ENCODE measurements around the gene MRPL16.
"Not testable (repeated sequence)": the region's sequence is repeated elsewhere in the genome, so short reads cannot be mapped to it uniquely, and the experiment has no call there.

The MRPL16 gene

DNA sequence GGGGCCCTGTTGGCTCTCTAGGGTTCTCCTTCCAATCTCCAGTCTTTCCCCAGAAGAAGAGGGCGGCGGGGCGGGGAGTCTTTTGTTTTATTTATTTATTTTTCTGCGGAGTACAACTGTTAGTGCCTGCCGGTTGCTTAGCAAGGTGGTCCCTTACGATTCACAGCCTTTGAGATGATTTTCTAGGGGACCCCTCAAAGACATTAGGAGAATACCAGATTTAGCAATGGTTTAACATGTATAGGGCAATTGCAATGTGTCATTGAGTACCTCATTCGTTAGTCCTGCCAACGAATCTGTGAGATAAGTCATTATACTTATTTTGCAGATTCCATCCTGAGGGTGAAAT is 307 bp upstream of the MRPL16 start:
- DNase-seq, result no peak

DNA sequence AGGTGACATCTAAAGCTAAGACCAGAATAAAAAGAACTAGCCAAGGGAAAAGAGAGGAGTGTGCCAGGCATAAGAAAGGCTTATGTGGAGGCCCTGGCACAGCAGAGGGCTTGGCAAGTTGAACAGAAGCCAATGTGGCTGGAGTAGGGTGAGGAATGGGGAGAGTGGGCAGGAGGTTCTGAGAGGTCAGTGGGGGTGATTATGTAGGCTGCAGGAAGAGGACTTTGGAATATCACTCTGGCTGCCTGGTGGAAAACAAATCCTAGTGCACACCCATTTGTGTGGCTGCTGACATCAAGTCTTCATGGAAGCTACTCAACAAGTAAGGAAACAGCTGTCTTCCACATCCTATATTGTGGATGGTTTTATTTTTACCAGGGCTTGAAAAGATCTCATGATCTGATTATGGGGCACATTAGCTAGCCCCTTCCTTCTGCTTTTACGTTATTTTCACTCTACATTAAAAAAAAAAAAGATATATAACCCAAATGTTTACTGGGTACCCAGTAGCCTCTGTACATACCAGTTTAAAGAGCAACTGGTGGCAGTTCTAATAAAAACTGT is 3.4 kb downstream of the MRPL16 start:
- DNase-seq, result no peak

DNA sequence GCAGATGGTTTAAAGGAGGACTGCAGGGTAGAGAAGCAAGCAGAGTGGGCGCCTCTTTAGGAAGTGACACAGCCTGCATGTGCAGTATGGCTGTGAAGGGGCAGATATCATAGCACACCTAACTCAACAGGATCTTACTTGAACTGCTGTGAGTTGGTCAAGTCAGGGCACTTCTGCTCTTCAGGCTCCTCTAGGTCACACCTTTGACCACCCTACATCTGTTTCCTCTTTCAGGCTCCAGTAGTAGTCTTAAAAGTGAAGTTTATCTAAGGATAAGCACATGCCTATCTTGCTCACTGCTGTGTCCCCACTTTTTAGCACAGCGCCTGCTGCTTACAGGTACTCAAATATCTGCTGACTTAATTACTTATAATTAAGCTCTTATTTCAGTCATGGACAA is 6.5 kb downstream of the MRPL16 start:
- DNase-seq, result no peak

DNA sequence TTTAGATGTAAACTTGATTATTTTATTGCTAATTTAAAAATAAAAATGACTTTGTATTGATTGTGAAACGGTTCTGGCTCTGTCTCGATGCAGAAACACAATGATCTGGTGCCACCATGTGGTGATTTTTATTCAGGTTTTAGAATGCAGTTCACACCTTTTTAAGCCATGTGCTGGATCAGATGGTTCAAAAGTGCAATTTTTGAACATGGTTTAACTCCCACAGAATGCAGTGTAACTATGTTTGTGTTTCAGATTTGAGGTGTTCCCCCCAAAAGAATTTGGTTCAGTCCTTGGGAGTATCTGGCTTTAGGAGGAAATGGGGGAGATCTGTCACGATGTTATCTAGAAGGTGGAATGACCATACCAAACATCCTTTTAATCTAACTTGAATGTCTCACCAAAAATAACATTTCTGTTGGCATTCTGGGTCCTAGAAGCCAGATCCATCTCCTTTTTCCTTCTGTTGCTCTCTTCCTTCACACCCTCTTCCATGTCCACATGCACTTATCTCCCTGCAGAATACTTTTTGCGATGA is 7.9 kb downstream of the MRPL16 start:
- DNase-seq, result no peak

DNA sequence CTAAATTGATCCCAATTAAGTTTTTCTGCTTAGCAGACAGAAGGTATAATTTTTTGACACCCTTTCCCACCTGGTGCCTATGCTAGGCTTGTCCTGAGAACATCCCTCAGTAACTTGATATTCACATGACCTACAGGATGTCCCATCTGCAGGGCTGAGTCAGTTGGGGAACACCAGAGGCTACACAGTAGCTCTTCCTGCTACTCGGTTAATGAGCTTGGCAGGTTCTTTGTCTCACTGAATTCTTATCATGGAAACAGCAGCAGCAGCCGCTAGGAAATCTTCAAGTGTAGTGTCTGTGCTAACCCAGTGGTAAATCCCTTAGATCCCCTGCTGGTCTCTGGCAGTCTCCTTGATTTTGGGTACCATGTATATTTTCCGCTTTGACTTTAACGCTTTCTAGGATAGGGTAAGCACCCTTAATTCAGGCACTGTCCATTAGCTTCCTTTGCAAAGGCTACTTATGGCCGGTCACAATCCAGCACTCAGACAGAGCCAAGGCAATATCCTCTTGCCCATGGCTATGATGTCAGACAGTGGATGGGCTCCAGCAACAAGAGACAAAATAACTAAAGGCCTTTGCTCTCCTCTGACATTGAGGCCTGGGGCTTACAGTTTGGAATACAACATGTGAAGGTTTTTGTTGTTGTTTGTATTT is 8.5 kb downstream of the MRPL16 start:
- no peak for DNase-seq

DNA sequence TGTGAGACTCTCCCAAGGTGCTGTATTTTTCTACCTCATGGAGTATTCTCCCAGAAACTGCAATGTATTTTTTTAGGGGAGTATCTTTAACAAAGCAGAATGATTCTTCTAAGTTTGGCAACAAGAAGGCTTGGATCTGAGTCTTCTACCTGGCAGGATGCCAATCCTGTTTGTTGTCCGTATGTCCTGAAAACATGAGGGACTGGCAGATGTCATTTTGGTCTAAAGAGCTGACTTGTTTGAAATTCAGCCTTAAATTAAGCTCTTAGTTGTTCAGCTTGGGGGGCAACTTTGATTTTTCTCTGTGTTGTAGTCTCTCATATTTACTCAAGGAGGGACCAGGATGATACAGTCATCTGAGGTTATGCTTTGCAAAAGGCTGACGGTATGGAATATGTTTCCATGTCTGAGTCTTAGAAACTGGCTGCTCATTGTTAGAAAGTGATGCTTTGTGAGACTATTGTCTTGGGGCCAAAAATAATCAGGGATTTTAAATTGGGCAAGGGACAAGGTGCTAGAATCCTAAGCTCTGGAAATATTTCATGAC is 9.3 kb downstream of the MRPL16 start:
- DNase-seq, result no peak

DNA sequence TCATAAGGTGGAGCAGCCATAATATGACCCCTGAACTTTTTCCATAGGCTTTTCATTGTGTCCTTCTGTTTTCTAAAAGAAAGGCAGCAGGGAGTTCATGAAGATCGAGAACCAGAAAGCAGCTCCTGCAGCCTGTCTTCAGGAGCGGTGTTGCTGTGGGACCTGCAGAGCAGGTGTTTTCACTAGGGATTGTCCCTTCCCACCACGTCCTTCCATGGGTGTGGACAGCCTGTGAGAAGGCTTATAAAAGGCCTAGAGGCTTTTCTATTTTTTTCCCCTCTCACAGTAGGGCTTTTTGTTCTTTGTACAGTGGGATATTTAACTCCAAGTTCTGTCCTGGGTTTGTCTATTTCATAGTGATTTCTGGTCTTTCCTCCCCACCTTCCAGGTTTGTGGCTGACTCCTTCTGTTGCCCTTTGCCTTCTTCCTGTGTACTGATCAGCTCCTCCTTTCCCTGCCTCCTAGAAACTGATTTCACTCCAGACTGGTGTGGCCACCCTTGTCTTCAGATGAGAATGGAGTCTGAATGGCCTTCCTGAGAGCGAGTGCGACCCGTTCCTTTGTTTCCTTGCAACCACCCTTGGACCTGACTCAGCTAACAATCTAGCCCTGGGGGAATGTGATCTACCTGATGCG is 10.1 kb downstream of the MRPL16 start:
- no peak for DNase-seq

DNA sequence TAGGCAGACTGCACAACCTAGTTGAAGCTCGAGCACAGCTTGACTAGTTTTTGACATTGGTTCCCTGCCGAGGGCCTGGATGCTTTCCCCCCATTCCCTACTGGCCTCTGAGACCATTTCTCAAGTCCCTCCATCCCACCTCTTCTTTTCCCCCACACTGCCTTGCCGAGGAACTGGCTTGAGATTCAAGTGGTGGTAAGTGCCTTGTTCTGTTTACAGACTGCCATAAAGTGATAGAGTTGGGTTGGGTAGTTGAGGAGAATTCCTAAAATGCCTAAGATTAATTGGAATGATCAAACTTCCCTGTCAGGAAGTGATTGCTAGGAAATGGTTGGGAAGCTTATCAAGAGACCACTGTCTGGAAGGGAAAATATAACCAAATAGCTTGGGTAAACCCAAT is 16.2 kb downstream of the MRPL16 start:
- no peak for DNase-seq

DNA sequence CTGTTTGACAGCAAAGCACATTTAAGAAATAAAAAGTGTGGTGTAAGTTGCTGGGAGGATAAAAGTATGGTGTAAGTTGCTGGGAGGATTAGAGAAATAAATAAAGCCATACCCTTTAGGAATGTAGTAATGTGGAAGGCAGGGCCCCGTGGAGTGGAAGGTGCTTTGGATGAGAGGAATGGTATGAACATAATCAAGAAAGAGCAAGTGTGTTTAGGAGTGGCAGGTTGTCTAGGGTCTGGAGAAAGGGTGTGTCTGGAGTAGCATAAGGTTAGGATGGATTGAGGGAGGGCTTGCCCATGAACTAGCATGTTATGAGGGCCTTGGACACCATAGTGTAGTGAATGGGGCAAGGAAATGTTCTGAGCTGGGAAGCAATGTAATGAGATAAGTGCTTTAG is 18.1 kb downstream of the MRPL16 start:
- DNase-seq, result no peak

DNA sequence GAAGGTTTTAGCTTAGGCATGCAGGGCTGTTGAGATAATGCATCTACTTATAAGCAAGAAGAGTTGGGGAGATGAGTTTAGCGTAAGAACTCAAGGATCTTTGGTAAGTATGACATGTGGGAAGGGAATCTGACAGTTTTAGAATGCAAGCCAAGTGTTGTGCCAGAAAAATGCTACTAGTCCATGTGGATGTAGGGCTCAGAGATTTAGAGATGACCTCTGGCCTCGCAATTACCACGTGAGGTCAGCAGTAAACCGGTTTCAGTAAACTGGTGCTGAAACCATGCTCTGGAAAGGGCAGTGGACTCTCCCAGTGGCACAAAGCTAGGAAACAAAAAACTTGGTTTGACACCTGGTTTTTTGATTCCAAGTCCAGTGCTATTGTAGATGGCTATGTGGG is 18.9 kb downstream of the MRPL16 start:
- DNase-seq, result no peak

DNA sequence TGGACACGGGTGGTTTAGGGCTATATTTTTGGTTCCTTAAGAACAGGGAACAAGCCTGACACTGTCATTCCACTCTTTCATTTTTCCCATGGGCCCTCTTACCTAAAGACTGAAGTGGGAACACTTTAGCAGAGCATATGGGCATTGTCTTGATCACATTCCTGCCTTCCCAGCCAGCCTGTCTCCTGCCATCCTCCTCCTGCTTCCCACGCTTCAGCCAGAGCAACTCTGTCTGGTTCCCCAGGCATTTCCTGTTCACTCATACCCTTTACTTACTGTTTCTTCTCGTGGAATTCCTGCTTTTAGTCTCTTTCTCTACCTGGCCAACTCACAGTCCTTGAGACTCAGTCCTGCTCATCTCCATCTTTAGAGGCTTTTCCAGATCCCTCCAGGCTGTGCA is 22.8 kb downstream of the MRPL16 start:
- no peak for DNase-seq

DNA sequence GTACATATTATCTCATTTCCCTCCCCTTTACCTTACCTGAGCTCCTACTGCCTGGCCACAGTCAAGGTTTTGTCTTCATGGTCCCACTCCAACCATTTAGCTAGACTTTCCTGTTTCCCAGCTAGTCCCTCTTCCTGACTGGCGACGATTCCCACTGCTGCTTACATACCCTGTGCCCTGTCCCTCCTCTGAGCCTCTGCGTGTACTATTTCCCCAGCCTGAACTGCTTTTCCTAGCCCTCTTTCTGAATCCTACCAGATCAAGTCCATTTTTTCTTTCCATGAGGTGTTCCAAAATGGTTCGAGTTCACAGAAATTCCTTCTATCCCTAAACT is 23.4 kb downstream of the MRPL16 start:
- no peak for DNase-seq

DNA sequence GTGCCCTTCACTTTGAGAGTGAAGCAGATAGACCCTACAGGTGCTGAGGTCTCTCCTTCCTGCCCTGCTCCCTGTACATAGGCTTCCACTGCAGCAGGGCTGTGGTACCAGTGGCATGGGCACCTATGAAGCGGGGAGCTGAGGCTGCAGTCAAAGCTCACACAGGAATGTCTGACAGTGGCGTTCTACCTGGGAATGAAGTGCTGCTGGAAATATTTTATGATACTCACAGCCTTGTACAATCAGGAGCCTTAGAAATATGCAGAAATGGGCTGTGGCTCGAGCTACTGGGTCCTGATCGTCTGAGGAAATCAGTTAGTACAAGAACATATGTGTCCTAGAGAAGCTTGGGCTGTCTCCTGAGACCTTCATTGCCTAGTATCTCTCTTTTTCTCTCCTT is 24.8 kb downstream of the MRPL16 start:
- no peak for DNase-seq

DNA sequence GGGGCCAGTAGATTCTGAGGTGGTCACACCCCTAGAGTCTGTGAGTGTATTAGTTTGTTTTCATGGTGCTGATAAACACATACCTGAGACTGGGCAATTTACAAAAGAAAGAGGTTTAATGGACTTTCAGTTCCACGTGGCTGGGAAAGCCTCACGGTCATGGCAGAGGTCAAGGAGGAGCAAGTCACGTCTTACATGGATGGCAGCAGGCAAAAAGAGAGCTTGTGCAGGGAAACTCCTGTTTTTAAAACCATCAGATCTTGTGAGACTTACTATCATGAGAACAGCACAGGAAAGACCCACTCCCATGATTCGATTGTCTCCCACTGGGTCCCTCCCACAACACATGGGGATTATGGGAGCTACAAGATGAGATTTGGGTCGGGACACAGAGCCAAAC is 26.1 kb downstream of the MRPL16 start:
- not testable (repeated sequence) for DNase-seq

DNA sequence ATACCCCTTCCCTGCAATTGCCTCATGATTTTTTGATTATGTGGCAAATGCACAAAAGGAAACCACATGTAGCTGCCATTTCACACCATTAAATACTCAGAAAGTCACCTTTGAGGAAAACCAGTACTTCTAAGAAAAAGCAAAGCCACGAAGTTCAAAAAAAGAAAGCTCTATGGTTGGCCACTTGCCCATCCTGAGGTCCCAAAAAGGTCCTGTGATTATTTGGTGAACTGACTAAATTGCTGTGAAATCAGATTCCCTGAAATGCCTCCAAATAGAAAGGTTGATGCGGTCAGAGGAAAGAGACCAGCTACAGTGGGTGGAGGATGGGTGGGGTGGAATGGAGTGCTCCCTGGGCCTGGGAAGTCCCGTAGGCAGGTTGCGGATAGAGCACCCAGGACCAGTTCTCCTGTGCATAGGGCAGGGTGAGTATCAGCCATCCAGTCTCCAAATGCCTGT is 26.9 kb downstream of the MRPL16 start:
- no peak for DNase-seq

DNA sequence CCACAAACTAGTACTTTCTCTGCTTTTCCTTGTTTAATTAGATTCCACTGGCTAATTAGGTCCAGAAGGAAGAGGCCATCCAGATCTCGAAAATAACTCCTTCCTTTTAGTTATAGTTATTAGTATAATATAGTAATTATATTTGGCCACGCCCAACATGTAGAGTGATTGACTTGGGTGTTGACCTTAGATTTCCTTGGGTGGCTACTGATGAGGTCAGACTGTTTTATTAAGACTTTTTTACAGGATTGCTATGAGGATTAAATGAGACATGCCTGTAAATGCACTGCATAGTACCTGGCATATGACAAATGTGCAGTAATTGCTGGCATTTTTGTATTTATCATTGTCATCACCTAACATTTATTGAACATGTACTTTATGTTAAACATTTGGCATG is 28.5 kb downstream of the MRPL16 start:
- DNase-seq, result no peak

DNA sequence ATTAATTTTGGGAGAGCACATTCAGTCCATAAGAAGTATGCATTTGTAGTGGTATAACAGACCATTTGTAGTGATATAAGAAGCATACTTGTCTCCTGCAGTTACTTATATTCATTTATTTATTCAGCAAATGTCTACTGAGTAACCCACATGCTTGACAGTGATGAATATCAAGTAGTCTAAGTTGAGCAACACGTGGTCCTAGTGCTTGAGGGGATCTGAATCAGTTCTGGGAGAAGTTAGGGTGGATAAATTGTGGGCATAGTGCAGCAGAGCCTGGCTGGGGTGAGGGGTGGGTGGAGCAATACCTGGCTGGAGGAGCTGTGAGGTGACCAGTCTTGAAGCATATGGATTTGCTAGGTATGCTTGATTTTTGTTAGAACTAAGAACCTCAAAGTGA is 31.1 kb downstream of the MRPL16 start:
- no peak for DNase-seq

DNA sequence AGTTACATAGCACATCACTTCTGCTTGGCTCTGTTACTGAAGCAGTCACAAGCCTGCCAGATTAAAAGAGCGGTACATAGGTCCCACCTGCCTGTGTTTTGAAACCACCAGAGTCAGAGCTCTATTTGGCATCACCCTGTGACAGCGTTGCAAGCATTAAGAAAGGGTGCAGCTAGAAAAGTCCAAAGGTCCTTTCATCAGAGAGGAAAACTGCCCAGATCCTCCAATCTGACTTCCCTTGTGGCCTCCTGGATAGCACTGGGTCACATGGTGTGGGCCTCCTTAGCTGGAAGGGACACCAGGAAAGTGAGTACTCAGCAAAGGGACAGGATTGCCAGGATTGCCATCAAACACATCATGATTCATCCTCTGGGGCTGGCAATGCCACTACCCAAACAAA is 32.5 kb downstream of the MRPL16 start:
- DNase-seq, result no peak

DNA sequence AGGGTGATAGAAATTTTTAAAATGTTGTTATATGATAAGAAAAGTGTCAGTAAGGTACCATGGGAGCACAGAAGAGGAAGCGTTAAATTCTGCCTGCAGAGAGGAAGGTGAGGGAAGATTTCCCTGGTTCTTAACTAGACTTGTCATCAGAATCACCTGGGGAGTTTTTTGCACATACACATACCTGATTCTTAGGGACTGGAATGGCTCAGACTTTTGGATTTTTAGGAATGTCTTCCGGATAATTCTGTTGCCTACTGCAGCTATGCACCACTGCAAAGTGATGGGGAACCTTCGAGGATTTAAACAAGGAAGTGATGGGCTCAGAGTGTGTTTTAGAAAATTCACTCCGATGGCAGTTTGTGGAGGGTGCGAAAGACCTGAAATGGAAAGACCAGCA is 33.5 kb downstream of the MRPL16 start:
- no peak for DNase-seq

DNA sequence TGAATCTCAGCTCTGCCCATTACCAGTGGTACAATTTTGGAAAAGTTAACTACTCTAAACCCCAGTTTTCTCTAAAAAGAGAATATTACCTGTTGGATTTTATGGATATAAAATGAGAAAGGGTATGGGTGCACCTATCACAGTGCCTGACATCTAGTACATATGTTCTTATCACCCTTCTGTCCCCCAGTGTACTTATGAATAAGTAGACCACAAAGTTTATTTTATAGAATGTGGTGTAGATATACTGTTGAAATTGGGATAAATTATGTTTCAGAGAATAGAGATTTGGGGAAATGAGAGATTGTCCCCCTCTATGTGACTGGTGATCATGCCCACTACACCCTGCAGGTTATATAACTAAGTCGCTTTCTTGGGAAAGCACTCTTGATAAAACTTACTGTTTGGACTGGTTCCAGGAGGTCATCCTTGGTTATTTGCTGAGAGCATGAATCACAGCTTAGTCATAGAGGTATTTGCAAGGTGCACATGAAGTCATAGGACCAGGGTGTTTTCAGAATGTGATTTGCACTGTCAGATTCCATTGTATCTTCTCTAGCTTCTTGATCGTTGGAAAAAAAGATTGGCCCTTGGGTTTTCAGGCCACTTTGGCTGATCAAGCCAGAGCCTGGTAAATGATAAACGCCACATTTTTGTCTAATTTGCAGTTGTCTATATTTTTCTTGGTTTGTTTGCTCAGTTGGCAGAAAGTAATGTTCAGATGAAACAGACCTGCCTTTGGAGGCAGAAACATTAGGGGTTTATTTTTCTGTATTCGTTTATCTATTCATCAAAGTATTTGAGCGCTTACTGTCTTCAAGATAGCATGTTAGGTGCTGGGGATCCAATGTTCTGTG is 34.1 kb downstream of the MRPL16 start:
- DNase-seq, result no peak

DNA sequence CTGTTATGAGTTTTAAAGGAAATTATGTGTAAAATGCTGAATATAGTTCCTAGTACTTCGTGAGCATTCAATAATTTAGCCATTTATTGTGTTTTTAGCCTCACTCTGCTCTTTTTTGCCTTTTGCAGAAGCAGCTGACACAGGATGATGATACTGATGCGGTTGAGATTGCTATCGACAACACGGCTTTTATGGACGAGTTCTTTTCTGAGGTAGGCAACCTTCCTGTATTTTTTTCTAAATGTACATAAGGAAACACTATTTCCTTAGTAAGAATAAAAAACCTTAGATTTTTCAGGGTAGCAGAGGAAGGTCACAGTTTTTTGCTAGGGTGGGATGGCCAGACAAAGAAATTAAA is 37.5 kb downstream of the MRPL16 start:
- DNase-seq, result no peak

DNA sequence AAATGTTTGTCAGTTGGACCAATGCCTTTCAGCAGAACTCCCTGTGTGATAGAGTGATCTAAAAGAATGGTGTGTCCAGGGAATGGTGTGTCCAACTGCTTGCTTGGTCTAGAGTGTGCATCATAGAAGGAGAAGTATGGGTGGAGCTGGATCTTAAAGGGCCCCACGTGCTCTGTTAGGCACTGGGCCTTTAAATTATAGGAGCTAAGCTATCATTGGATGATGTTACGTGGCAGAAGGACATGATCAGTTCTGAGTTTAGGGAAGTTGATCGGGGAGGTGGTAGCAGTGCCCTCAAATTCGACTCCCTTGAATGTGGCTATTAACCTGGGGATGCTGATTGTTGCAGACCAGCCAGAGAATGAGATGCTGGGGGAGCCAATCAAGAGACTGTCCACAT is 39.0 kb downstream of the MRPL16 start:
- DNase-seq, result no peak

DNA sequence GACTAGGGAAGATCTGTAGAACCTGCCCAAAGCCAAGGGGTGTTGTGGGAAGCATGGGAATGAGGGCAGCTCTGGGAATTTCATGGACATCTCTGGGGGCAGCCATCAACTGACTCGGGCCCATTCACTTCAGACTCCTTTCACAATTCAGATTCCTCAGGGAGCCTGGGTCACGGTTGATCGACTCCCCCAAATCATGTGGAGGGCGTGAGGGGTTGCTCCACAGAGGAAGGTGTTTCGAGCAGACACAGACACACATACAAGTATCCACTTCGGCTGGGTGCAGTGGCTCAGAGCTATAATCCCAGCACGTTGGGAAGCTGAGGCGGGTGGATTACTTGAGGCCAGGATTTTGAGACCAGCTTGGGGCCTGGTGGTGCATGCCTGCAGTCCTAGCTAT is 39.7 kb downstream of the MRPL16 start:
- DNase-seq, result no peak

DNA sequence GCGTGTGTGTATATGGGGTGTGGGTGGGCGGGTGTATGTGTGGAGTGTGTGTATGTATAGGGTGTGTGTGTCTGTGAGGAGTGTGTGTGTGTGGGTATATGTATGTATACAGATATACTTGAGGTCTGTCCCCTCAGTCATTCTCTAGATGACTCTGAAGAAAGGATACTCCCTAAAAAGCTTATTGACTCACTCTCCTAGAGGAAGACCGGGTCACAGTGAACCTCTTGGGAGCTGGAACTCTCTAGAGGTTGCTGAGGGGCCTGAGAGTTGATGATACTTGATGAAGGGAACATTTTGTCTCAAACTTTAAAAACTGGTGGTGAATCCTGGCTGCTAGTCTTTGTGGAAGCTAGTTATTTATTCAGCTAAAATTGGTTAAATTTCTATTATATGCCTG is 40.3 kb downstream of the MRPL16 start:
- no peak for DNase-seq

Data from stimulated activated naive CD4-positive, alpha-beta T cell treated with Interleukin-2 at 50 U/mL for 16 hours (primary cell).